ENCODE measurements around the gene EXOC6. TPM values are rescaled to one million over a fixed set of nuclear protein-coding genes. Genes with fewer than 3 reads are reported as not detected.
"Not testable (repeated sequence)": the region's sequence is repeated elsewhere in the genome, so short reads cannot be mapped to it uniquely, and the experiment has no call there.

Gene EXOC6
- total and polyA plus RNA-seq, 4 donors, result 3.0 to 17.6 (median 10.5) TPM

DNA sequence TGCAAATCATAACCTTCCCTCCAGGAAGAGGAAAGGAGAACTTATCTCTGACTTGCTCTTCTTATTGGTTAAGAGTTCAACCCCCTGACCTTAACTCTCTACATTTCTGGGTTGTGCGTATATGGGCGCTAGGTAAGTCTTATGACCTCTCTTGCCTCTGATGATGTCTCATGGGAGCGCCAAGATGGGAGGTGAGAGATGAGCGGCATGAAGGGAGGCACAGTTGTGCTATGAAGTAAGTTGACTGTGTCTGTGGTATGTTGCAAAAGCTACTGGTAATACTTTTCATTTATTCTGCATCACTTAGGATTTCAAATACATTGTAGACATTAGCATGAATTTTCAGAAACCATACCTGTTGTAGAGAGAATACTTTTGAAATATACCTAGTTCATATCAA lies 59.0 kb downstream of the EXOC6 start:
- no peak for ATAC-seq (ENCODE audit: low FRiP score)

DNA sequence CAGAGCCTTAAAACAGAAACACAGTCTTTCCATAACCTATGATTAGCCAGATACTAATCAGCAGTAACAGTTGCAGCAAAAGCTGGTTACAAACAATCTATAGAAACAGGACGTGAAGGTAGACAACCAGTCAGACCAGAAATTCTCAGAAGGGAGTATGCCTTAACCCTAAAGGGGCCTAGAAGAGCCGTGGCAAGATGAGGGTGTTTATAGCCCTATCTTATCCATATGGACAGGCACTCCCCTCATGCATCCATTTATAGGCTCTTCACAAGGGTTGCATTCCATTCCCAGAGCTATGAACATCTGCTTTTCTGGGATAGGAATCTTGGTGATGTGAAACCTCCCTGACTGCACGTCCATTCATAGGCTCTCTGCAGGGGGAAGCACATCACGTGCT lies 64.3 kb downstream of the EXOC6 start:
- DNase-seq; H3K27ac ChIP-seq (ENCODE audit: low read depth in 1 of 2, low read length in 2 of 2); intact Hi-C loops (cut with DNase I); H3K9me3 ChIP-seq (ENCODE audit: control insufficient read depth, low read length); H3K27me3 ChIP-seq (ENCODE audit: control insufficient read depth in 1 of 2, insufficient read depth in 2 of 2, low read length in 1 of 2); H3K4me1 ChIP-seq (ENCODE audit: control insufficient read depth in 1 of 2, insufficient read depth in 2 of 2, low read length in 2 of 2); ATAC-seq (ENCODE audit: low FRiP score); H3K36me3 ChIP-seq (ENCODE audit: control insufficient read depth in 1 of 2, insufficient read depth in 2 of 2, low read length in 1 of 2); H3K4me3 ChIP-seq (ENCODE audit: low read length in 2 of 2): not testable (repeated sequence)
- 79 to 90% methylated on average over 3 to 4 of the region's 4 CpGs for WGBS, 2 donors

More for the DNA sequence above, 59.0 kb downstream of the EXOC6 start:
- intact Hi-C loops (cut with DNase I), result no loop called here
- no peaks in the 10 kb centered on the region for H3K27me3 ChIP-seq (ENCODE audit: control insufficient read depth in 1 of 2, insufficient read depth in 2 of 2, low read length in 1 of 2)
- peaks cover 0 to 2% of the 10 kb centered on the region in 2 donors for H3K36me3 ChIP-seq (ENCODE audit: control insufficient read depth in 1 of 2, insufficient read depth in 2 of 2, low read length in 1 of 2)
- 99% methylated on average over 4 of the region's 4 CpGs for WGBS, 2 donors
- H3K4me3 ChIP-seq (ENCODE audit: low read length in 2 of 2), result no peak overlapping the region
- no peak overlapping the region for H3K27ac ChIP-seq (ENCODE audit: low read depth in 1 of 2, low read length in 2 of 2)
- H3K4me1 ChIP-seq (ENCODE audit: control insufficient read depth in 1 of 2, insufficient read depth in 2 of 2, low read length in 2 of 2), result no peaks in the 10 kb centered on the region
- no peaks in the 10 kb centered on the region for H3K9me3 ChIP-seq (ENCODE audit: control insufficient read depth, low read length)
- DNase-seq, result no peak

DNA sequence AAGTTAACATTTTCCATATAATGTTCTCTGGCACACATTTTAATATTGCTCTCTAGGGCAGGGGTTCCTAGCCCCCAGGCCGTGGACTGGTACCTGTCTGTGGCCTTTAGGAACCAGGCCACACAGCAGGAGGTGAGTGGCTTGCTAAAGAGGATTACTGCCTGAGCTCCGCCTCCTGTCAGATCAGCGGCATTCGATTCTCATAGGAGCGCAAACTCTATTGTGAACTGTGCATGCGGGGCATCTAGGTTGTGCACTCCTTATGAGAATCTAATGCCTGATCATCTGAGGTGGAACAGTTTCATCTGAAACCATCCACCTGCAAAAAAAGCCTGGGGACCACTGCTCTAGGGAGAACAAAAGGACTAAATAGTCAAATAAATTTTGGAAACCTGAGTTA lies 65.7 kb downstream of the EXOC6 start:
- ATAC-seq (ENCODE audit: low FRiP score) (no peak), DNase-seq (no peak)
- H3K27me3 ChIP-seq (ENCODE audit: control insufficient read depth in 1 of 2, insufficient read depth in 2 of 2, low read length in 1 of 2), result no peaks in the 10 kb centered on the region
- H3K4me1 ChIP-seq (ENCODE audit: control insufficient read depth in 1 of 2, insufficient read depth in 2 of 2, low read length in 2 of 2), result no peaks in the 10 kb centered on the region
- WGBS, 2 donors, result 78 to 79% methylated on average over 6 of the region's 6 CpGs
- no peak overlapping the region for H3K27ac ChIP-seq (ENCODE audit: low read depth in 1 of 2, low read length in 2 of 2)
- intact Hi-C loops (cut with DNase I), result no loop called here
- no peak overlapping the region for H3K4me3 ChIP-seq (ENCODE audit: low read length in 2 of 2)
- no peaks in the 10 kb centered on the region for H3K9me3 ChIP-seq (ENCODE audit: control insufficient read depth, low read length)
- peaks cover 0 to 2% of the 10 kb centered on the region in 2 donors for H3K36me3 ChIP-seq (ENCODE audit: control insufficient read depth in 1 of 2, insufficient read depth in 2 of 2, low read length in 1 of 2)

DNA sequence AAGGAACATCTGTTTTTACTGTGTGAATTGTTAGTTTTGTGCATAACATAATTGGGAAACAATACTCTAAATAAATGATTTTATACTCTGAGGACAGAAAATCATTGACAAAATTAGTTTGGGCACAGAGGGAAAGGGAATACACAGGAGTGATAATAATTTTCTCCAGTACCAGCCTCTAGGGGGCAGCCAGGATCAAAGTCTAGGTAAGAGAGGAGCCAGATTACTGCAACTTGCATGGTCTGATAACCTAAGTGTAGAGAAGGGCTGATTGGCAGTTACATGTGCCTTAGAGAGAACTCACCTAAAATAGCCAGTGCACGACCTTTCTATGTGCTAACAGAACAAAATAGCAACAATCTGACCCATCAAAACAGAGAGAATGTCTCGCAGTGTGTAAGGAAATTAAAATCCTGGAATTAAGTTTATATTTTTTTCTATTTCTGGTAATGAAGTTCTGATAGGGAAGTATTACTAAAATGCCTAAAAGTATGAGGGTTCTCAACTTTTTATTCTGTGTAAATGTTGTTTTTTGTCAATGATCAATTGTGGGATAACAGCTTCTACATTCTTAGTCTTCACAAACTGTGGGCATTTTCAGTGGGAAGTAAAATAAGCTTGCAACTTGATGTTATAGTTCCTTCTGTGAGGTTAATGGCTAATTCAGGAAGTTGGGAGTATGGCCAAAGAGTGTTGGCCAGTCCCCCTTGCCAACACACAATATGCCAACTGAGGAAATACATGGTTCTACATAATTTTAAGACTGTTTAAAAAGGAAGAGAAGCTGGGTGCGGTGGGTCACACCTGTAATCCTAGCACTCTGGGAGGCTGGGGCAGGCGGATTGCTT lies 66.4 kb downstream of the EXOC6 start:
- ATAC-seq (ENCODE audit: low FRiP score) (peak; percentile 80), DNase-seq (no peak)
- Histone ChIP-seq H3K9me3 (ENCODE audit: control insufficient read depth, low read length) (no peaks in the 10 kb centered on the region), H3K36me3 (ENCODE audit: control insufficient read depth in 1 of 2, insufficient read depth in 2 of 2, low read length in 1 of 2) (peaks cover 0 to 2% of the 10 kb centered on the region in 2 donors), H3K4me1 (ENCODE audit: control insufficient read depth in 1 of 2, insufficient read depth in 2 of 2, low read length in 2 of 2) (no peaks in the 10 kb centered on the region), H3K27me3 (ENCODE audit: control insufficient read depth in 1 of 2, insufficient read depth in 2 of 2, low read length in 1 of 2) (no peaks in the 10 kb centered on the region), H3K4me3 (ENCODE audit: low read length in 2 of 2) (no peak overlapping the region), H3K27ac (ENCODE audit: low read depth in 1 of 2, low read length in 2 of 2) (no peak overlapping the region)
- intact Hi-C loops (cut with DNase I), result no loop called here
- 82 to 85% methylated on average over 4 of the region's 4 CpGs for WGBS, 2 donors

DNA sequence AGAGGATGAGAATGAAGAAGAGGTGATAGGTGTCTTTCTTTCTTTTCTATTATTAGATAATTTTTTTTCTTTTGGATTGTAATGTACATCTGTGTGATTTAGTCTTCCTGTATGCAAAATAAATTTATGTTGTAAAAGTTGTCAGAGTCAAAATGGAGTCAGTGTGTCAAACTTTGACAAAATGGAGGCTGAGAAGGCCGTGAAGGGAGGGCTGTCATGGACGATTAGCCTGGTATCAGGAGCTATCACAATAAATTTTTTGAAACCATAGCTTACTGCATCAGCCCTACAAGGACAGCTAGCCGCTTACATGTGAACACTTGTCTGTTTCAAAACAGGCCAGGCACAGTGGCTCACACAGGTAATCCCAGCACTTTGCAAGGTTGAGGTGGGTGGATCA lies 67.6 kb downstream of the EXOC6 start:
- H3K4me1 ChIP-seq (ENCODE audit: control insufficient read depth in 1 of 2, insufficient read depth in 2 of 2, low read length in 2 of 2), result no peaks in the 10 kb centered on the region
- no peaks in the 10 kb centered on the region for H3K27me3 ChIP-seq (ENCODE audit: control insufficient read depth in 1 of 2, insufficient read depth in 2 of 2, low read length in 1 of 2)
- H3K36me3 ChIP-seq (ENCODE audit: control insufficient read depth in 1 of 2, insufficient read depth in 2 of 2, low read length in 1 of 2), result peaks cover 0 to 2% of the 10 kb centered on the region in 2 donors
- H3K27ac ChIP-seq (ENCODE audit: low read depth in 1 of 2, low read length in 2 of 2), result no peak overlapping the region
- no peaks in the 10 kb centered on the region for H3K9me3 ChIP-seq (ENCODE audit: control insufficient read depth, low read length)
- 95% methylated on average over 3 of the region's 3 CpGs for WGBS, 2 donors
- intact Hi-C loops (cut with DNase I), result no loop called here
- no peak for DNase-seq
- no peak for ATAC-seq (ENCODE audit: low FRiP score)
- H3K4me3 ChIP-seq (ENCODE audit: low read length in 2 of 2), result no peak overlapping the region

DNA sequence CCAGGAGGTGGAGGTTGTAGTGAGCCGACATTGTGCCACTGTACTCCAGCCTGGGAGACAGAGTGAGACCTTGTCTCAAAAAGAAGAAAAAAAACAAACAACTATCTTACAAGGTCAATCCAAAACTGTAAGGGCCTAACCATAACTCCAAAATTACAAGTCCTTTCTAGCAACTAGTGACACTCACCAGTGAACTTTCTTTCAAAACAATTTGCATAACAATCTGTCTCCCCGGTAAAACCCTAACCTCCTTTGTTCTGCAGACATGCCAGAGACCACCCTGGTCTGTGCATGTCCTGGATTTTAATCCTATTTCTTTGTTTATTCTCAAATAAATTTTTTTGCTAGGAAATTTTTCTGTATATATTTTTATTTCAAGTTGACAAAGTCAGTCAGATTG lies 68.1 kb downstream of the EXOC6 start:
- no peak for DNase-seq
- Histone ChIP-seq H3K9me3 (ENCODE audit: control insufficient read depth, low read length) (no peaks in the 10 kb centered on the region), H3K36me3 (ENCODE audit: control insufficient read depth in 1 of 2, insufficient read depth in 2 of 2, low read length in 1 of 2) (peaks cover 0 to 2% of the 10 kb centered on the region in 2 donors), H3K4me3 (ENCODE audit: low read length in 2 of 2) (no peak overlapping the region), H3K27ac (ENCODE audit: low read depth in 1 of 2, low read length in 2 of 2) (no peak overlapping the region), H3K27me3 (ENCODE audit: control insufficient read depth in 1 of 2, insufficient read depth in 2 of 2, low read length in 1 of 2) (no peaks in the 10 kb centered on the region), H3K4me1 (ENCODE audit: control insufficient read depth in 1 of 2, insufficient read depth in 2 of 2, low read length in 2 of 2) (no peaks in the 10 kb centered on the region)
- intact Hi-C loops (cut with DNase I), result no loop called here
- ATAC-seq (ENCODE audit: low FRiP score), result no peak
- WGBS, 2 donors, result 83 to 90% methylated on average over 2 of the region's 2 CpGs

DNA sequence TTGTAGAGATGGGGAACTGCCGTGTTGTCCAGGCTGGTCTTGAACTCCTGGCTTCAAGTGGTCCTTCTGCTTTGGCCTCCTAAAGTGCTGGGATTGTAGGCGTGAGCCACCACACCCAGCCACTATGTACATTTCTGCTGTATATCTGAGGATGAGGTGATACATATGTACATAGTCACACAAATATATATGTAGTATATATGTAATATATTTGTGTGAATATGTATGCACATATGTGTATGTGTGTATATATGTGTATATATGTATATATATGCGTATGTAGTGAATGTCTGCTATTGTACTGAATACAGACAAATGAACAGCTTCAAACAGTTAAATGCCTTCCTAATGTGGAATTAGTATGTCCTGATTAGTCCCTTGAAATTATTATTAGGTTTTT lies 70.3 kb downstream of the EXOC6 start:
- Histone ChIP-seq H3K27me3 (ENCODE audit: control insufficient read depth in 1 of 2, insufficient read depth in 2 of 2, low read length in 1 of 2) (no peaks in the 10 kb centered on the region), H3K4me3 (ENCODE audit: low read length in 2 of 2) (no peak overlapping the region), H3K27ac (ENCODE audit: low read depth in 1 of 2, low read length in 2 of 2) (no peak overlapping the region), H3K4me1 (ENCODE audit: control insufficient read depth in 1 of 2, insufficient read depth in 2 of 2, low read length in 2 of 2) (no peaks in the 10 kb centered on the region), H3K36me3 (ENCODE audit: control insufficient read depth in 1 of 2, insufficient read depth in 2 of 2, low read length in 1 of 2) (peaks cover 0 to 2% of the 10 kb centered on the region in 2 donors), H3K9me3 (ENCODE audit: control insufficient read depth, low read length) (no peaks in the 10 kb centered on the region)
- ATAC-seq (ENCODE audit: low FRiP score) (no peak), DNase-seq (no peak)
- intact Hi-C loops (cut with DNase I), result no loop called here
- WGBS, 2 donors, result 96% methylated on average over 3 of the region's 3 CpGs

DNA sequence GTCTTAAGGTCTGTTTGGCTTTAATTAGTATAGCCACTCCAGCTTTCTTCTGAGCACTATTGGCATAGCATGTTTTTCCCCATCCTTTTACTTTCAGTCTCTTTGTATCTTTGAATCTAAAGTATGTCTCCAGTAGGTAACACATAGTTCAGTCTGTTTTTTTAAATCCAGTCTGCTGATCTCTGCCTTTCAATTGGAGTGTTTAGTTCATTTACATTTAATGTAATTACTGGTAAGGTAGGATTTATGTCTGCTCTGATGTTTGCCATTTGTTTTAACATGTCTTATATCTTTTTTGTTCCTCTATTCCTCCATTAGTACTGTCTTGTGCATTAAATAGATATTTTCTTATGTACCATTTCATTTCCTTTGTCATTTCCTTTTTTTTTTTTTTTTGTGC lies 72.5 kb downstream of the EXOC6 start:
- intact Hi-C loops (cut with DNase I), result no loop called here
- ATAC-seq (ENCODE audit: low FRiP score), result no peak
- H3K36me3 ChIP-seq (ENCODE audit: control insufficient read depth in 1 of 2, insufficient read depth in 2 of 2, low read length in 1 of 2), result peaks cover 0 to 2% of the 10 kb centered on the region in 2 donors

DNA sequence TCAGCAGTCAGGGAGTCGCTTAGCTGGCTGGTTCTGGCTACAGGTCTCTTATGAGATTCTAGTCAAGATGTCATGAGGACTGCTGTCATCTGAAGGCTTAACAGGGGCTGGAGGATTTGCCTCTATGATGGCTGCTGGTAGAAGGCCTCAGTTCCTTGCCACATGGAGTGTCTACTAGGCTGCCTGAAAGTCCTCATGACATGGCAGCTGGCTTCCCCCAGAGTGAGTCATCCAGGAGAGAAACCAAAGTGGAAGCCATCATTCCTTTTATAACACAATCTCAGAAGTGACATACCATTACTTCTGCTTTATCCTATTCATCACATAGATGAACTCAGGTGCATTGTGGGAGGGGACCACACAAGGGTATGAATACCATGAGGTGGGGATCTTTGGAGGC lies 75.1 kb downstream of the EXOC6 start:
- H3K27me3 ChIP-seq (ENCODE audit: control insufficient read depth in 1 of 2, insufficient read depth in 2 of 2, low read length in 1 of 2), result no peaks in the 10 kb centered on the region

More for the DNA sequence above, 72.5 kb downstream of the EXOC6 start:
- H3K4me3 ChIP-seq (ENCODE audit: low read length in 2 of 2), result no peak overlapping the region
- DNase-seq, result no peak
- no peaks in the 10 kb centered on the region for H3K4me1 ChIP-seq (ENCODE audit: control insufficient read depth in 1 of 2, insufficient read depth in 2 of 2, low read length in 2 of 2)
- no peak overlapping the region for H3K27ac ChIP-seq (ENCODE audit: low read depth in 1 of 2, low read length in 2 of 2)
- H3K27me3 ChIP-seq (ENCODE audit: control insufficient read depth in 1 of 2, insufficient read depth in 2 of 2, low read length in 1 of 2), result no peaks in the 10 kb centered on the region
- no peaks in the 10 kb centered on the region for H3K9me3 ChIP-seq (ENCODE audit: control insufficient read depth, low read length)

More for the DNA sequence above, 75.1 kb downstream of the EXOC6 start:
- H3K4me3 ChIP-seq (ENCODE audit: low read length in 2 of 2), result no peak overlapping the region
- no peaks in the 10 kb centered on the region for H3K4me1 ChIP-seq (ENCODE audit: control insufficient read depth in 1 of 2, insufficient read depth in 2 of 2, low read length in 2 of 2)
- WGBS, 2 donors, result 93 to 94% methylated on average over 1 of the region's 1 CpG
- DNase-seq (no peak), ATAC-seq (ENCODE audit: low FRiP score) (no peak)
- no peak overlapping the region for H3K27ac ChIP-seq (ENCODE audit: low read depth in 1 of 2, low read length in 2 of 2)
- intact Hi-C loops (cut with DNase I), result no loop called here
- H3K36me3 ChIP-seq (ENCODE audit: control insufficient read depth in 1 of 2, insufficient read depth in 2 of 2, low read length in 1 of 2), result no peaks in the 10 kb centered on the region
- H3K9me3 ChIP-seq (ENCODE audit: control insufficient read depth, low read length), result no peaks in the 10 kb centered on the region
